Measurements from ENCODE around the gene GUCD1. TPM values are rescaled to one million over a fixed set of nuclear protein-coding genes. Genes with fewer than 3 reads are reported as not detected.
A peak's percentile ranks its signal among the peaks of the same experiment; 100 is the strongest.

GUCD1 gene
- total and polyA plus RNA-seq, 2 experiments from 2014 or later, result 68.8 to 73.9 TPM

DNA sequence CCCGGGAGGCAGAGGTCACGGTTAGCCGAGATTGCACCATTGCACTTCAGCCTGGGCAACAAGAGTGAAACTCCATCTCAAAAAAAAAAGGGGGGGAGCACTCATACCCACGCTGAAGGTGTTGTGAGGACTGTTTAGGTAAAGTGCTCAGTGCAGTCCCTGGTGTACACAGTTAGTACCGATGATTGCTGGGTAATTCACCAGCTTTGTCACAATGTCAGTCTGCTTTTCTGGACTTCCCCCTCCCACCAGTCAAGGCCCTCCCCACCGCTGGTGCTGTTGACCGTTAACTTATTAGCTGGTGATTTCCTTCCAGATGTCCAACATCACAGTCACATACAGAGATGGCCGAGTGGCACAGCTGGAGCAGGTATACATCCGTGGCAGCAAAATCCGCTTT is 12.7 kb upstream of the GUCD1 start:
- H3K27ac ChIP-seq, result no peak overlapping the region
- H3K27me3 ChIP-seq, result no peaks in the 10 kb centered on the region
- no peak overlapping the region for H3K4me3 ChIP-seq
- H3K9me3 ChIP-seq (ENCODE audit: low read depth), result no peaks in the 10 kb centered on the region
- no peaks in the 10 kb centered on the region for H3K4me1 ChIP-seq (ENCODE audit: low read depth)
- peaks cover 31% of the 10 kb centered on the region for H3K36me3 ChIP-seq
- no peak for DNase-seq (ENCODE audit: low read depth in 1 of 2, low spot score in 1 of 2)
- TF ChIP-seq, protein P1, sequence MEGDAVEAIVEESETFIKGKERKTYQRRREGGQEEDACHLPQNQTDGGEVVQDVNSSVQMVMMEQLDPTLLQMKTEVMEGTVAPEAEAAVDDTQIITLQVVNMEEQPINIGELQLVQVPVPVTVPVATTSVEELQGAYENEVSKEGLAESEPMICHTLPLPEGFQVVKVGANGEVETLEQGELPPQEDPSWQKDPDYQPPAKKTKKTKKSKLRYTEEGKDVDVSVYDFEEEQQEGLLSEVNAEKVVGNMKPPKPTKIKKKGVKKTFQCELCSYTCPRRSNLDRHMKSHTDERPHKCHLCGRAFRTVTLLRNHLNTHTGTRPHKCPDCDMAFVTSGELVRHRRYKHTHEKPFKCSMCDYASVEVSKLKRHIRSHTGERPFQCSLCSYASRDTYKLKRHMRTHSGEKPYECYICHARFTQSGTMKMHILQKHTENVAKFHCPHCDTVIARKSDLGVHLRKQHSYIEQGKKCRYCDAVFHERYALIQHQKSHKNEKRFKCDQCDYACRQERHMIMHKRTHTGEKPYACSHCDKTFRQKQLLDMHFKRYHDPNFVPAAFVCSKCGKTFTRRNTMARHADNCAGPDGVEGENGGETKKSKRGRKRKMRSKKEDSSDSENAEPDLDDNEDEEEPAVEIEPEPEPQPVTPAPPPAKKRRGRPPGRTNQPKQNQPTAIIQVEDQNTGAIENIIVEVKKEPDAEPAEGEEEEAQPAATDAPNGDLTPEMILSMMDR (IDR thresholded peaks at IDR 0.05; ENCODE audit: low read depth, low read length), result no peak

- no peaks in the 10 kb centered on the region for H3K27me3 ChIP-seq
- TF ChIP-seq, protein P1 (IDR thresholded peaks at IDR 0.05; ENCODE audit: low read depth, low read length), result no peak
- no peaks in the 10 kb centered on the region for H3K4me1 ChIP-seq (ENCODE audit: low read depth)
- peaks cover 26% of the 10 kb centered on the region for H3K36me3 ChIP-seq
- peak overlapping the region; percentile 50 for H3K27ac ChIP-seq
- no peaks in the 10 kb centered on the region for H3K9me3 ChIP-seq (ENCODE audit: low read depth)
- peak; percentile 3 to 18 for DNase-seq (ENCODE audit: low read depth in 1 of 2, low spot score in 1 of 2)
- H3K4me3 ChIP-seq, result no peak overlapping the region
Observed at GRCh38 chr22:24566899-24567511, 12.1 kb upstream of the GUCD1 start.

DNA sequence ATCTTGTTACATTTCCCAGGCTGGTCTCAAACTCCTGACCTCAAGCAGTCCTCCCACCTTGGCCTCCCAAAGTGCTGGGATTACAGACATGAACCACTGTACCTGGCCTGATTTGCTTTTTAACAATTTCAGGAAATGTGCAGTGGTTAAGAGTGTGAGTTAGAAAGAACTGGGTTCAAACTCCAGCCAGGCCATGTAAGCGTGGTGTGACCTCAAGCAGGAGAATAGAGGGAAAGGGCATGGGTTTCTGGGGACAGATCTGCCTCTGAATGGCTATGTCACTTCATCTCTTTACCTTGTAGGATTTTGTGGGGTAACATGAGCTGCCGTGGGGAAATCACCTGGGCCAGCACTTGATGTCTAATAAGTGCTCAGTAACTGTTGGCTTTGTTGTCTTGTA is 10.1 kb upstream of the GUCD1 start:
- Histone ChIP-seq H3K4me3 (no peak overlapping the region), H3K27me3 (no peaks in the 10 kb centered on the region), H3K27ac (no peak overlapping the region), H3K36me3 (peaks cover 21% of the 10 kb centered on the region), H3K4me1 (ENCODE audit: low read depth) (no peaks in the 10 kb centered on the region), H3K9me3 (ENCODE audit: low read depth) (no peaks in the 10 kb centered on the region)
- DNase-seq (ENCODE audit: low read depth in 1 of 2, low spot score in 1 of 2), result no peak
- TF ChIP-seq, protein P1 (IDR thresholded peaks at IDR 0.05; ENCODE audit: low read depth, low read length), result no peak

GRCh38 chr22:24564376-24565058 is 9.6 kb upstream of the GUCD1 start:
- Histone ChIP-seq H3K36me3 (peaks cover 18% of the 10 kb centered on the region), H3K4me3 (no peak overlapping the region), H3K27me3 (no peaks in the 10 kb centered on the region), H3K9me3 (ENCODE audit: low read depth) (no peaks in the 10 kb centered on the region), H3K4me1 (ENCODE audit: low read depth) (no peaks in the 10 kb centered on the region), H3K27ac (peak overlapping the region; percentile 45)
- DNase-seq (ENCODE audit: low read depth in 1 of 2, low spot score in 1 of 2), result peak in 1 of 2 donors; percentile 79
- TF ChIP-seq, protein P1 (IDR thresholded peaks at IDR 0.05; ENCODE audit: low read depth, low read length), result no peak

DNA sequence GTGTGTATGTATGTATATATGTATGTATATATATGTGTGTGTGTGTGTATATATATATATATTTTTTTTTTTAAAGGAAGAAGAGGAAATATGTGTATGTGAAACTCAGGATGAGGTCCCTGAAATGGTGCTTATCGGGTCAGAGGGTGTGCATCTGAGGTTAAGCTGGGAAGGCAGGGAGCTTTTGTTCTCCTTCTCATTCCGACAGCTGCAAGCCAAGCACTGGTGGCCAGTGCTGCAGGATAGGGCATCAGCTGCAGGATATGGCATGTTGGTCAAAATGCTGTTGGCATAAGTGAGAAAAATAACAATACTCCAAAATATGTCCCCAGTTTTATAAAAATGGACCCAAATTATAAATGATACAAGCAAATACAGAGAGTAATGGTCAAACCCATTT is 8.3 kb upstream of the GUCD1 start:
- no peaks in the 10 kb centered on the region for H3K27me3 ChIP-seq
- peak overlapping the region; percentile 45 for H3K27ac ChIP-seq
- no peaks in the 10 kb centered on the region for H3K4me1 ChIP-seq (ENCODE audit: low read depth)
- no peak overlapping the region for H3K4me3 ChIP-seq
- peaks cover 19% of the 10 kb centered on the region for H3K36me3 ChIP-seq
- TF ChIP-seq, protein P1 (IDR thresholded peaks at IDR 0.05; ENCODE audit: low read depth, low read length), result no peak
- H3K9me3 ChIP-seq (ENCODE audit: low read depth), result no peaks in the 10 kb centered on the region
- no peak for DNase-seq (ENCODE audit: low read depth in 1 of 2, low spot score in 1 of 2)

Measured in cardiac muscle cell (in vitro differentiated cells and primary cell).